GM21423 (cell line): ENCODE measurements around the gene ADCY10.

ENCODE experiments used
- ATAC-seq: cut with Tn5 transposase; IDR thresholded peaks from one replicate; pipeline ENCODE4 v1.9.1; 2021; ENCODE audit warnings: mild to moderate bottlenecking, moderate library complexity; ENCODE audit not compliant: unreplicated experiment

Gene ADCY10

GRCh38 chr1:167784876-167785550 is 128.9 kb downstream of the ADCY10 start:
- no peak for ATAC-seq

GRCh38 chr1:167782946-167783345 is 131.0 kb downstream of the ADCY10 start:
- ATAC-seq = no peak

- ATAC-seq = no peak
Observed at GRCh38 chr1:167781558-167781957, 132.4 kb downstream of the ADCY10 start.

GRCh38 chr1:167777269-167777650 is 136.7 kb downstream of the ADCY10 start:
- ATAC-seq = no peak

GRCh38 chr1:167776616-167777268 is 137.2 kb downstream of the ADCY10 start:
- ATAC-seq = no peak

GRCh38 chr1:167776151-167776550 is 137.8 kb downstream of the ADCY10 start:
- no peak for ATAC-seq

- no peak for ATAC-seq
Observed at GRCh38 chr1:167775178-167775577, 138.8 kb downstream of the ADCY10 start.

GRCh38 chr1:167774710-167775109 is 139.2 kb downstream of the ADCY10 start:
- ATAC-seq = no peak

GRCh38 chr1:167773516-167773915 is 140.4 kb downstream of the ADCY10 start:
- ATAC-seq = no peak

GRCh38 chr1:167772436-167772835 is 141.5 kb downstream of the ADCY10 start:
- no peak for ATAC-seq

GRCh38 chr1:167770127-167770526 is 143.8 kb downstream of the ADCY10 start:
- ATAC-seq = no peak

- no peak for ATAC-seq
Observed at GRCh38 chr1:167767761-167768160, 146.2 kb downstream of the ADCY10 start.

GRCh38 chr1:167766538-167766937 is 147.4 kb downstream of the ADCY10 start:
- no peak for ATAC-seq

- ATAC-seq = no peak
Observed at GRCh38 chr1:167765496-167765895, 148.4 kb downstream of the ADCY10 start.

GRCh38 chr1:167764458-167765330 is 149.2 kb downstream of the ADCY10 start:
- no peak for ATAC-seq

GRCh38 chr1:167763525-167764220 is 150.3 kb downstream of the ADCY10 start:
- no peak for ATAC-seq

GRCh38 chr1:167762061-167762746 is 151.7 kb downstream of the ADCY10 start:
- no peak for ATAC-seq

GRCh38 chr1:167761400-167761799 is 152.5 kb downstream of the ADCY10 start:
- no peak for ATAC-seq
